Thoracic aorta (tissue), 2 donors: ENCODE results near the gene SDS. TPM values are rescaled to one million over a fixed set of nuclear protein-coding genes. Genes with fewer than 3 reads are reported as not detected.

Experiments
- ATAC-seq: fragments of 150-250 bp; one replicate; pipeline ENCODE4 v1.8.0; 2017; ENCODE audit warnings: low read depth; ENCODE audit not compliant: insufficient number of reproducible peaks, low FRiP score
- DNase-seq: peaks from one replicate; pipeline ENCODE4 v3.0.0-alpha.2; 2020; ENCODE audit warnings: low spot score
- H3K27ac ChIP-seq, 2 donors: fragments of 200-600 bp; sonication (generic); 1 replicate in 1 of 2; 2 replicates in 1 of 2; pipeline ENCODE4 v1.5.1; 2016; ENCODE audit warnings: mild to moderate bottlenecking in 2 of 2, moderate library complexity in 2 of 2
- H3K27me3 ChIP-seq: fragments of 200-600 bp; sonication (generic); replicated peaks from 2 replicates; pipeline ENCODE4 v1.6.0; 2016; ENCODE audit warnings: mild to moderate bottlenecking; ENCODE audit not compliant: insufficient read depth
- H3K36me3 ChIP-seq: fragments of 200-600 bp; sonication (generic); one replicate; pipeline ENCODE4 v1.5.1; 2016
- H3K4me1 ChIP-seq, 2 donors: fragments of 200-600 bp; sonication (generic); 1 replicate in 1 of 2; 2 replicates in 1 of 2; pipeline versions ENCODE4 v1.5.1 to v1.6.0; 2016; ENCODE audit warnings: low read depth in 2 of 2, mild to moderate bottlenecking in 1 of 2; ENCODE audit not compliant: control insufficient read depth in 1 of 2
- H3K4me3 ChIP-seq: fragments of 200-600 bp; sonication (generic); 2 replicates; pipeline ENCODE4 v1.5.1; 2016; ENCODE audit warnings: mild to moderate bottlenecking
- H3K9me3 ChIP-seq: fragments of 200-600 bp; sonication (generic); 2 replicates; pipeline ENCODE4 v1.5.1; 2016
- total RNA-seq, 2 donors: library from RNA; depleted of rRNA; stranded (reverse); fragments of >200 nt; gene quantifications; one replicate each; pipeline versions ENCODE4 v1.1.0 to v1.2.3, GENCODE V29; 2016
- TF ChIP-seq, protein P1 (sequence below): fragments of 200-600 bp; sonication (generic); IDR thresholded peaks from one replicate; pipeline ENCODE4 v1.5.1; 2019; ENCODE audit warnings: antibody characterized with exemption

SDS gene
- total RNA-seq, 2 donors from 2014 or later: 5.9 TPM; not detected in 1

GRCh38 chr12:113374823-113375428, 28.8 kb downstream of the SDS start:
- Histone ChIP-seq H3K27ac (no peak overlapping the region), H3K36me3 (peaks cover 47% of the 10 kb centered on the region), H3K4me1 (no peaks in the 10 kb centered on the region), H3K9me3 (no peaks in the 10 kb centered on the region), H3K27me3 (no peaks in the 10 kb centered on the region), H3K4me3 (no peak overlapping the region)
- ATAC-seq (no peak), DNase-seq (no peak)
- TF ChIP-seq, protein P1, sequence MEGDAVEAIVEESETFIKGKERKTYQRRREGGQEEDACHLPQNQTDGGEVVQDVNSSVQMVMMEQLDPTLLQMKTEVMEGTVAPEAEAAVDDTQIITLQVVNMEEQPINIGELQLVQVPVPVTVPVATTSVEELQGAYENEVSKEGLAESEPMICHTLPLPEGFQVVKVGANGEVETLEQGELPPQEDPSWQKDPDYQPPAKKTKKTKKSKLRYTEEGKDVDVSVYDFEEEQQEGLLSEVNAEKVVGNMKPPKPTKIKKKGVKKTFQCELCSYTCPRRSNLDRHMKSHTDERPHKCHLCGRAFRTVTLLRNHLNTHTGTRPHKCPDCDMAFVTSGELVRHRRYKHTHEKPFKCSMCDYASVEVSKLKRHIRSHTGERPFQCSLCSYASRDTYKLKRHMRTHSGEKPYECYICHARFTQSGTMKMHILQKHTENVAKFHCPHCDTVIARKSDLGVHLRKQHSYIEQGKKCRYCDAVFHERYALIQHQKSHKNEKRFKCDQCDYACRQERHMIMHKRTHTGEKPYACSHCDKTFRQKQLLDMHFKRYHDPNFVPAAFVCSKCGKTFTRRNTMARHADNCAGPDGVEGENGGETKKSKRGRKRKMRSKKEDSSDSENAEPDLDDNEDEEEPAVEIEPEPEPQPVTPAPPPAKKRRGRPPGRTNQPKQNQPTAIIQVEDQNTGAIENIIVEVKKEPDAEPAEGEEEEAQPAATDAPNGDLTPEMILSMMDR: no peak

GRCh38 chr12:113373969-113374368, 29.7 kb downstream of the SDS start:
- H3K4me1 ChIP-seq: no peaks in the 10 kb centered on the region
- ATAC-seq (no peak), DNase-seq (no peak)
- no peak overlapping the region for H3K4me3 ChIP-seq
- H3K27ac ChIP-seq: no peak overlapping the region
- peaks cover 47% of the 10 kb centered on the region for H3K36me3 ChIP-seq
- TF ChIP-seq, protein P1: no peak
- no peaks in the 10 kb centered on the region for H3K27me3 ChIP-seq
- no peaks in the 10 kb centered on the region for H3K9me3 ChIP-seq

DNA sequence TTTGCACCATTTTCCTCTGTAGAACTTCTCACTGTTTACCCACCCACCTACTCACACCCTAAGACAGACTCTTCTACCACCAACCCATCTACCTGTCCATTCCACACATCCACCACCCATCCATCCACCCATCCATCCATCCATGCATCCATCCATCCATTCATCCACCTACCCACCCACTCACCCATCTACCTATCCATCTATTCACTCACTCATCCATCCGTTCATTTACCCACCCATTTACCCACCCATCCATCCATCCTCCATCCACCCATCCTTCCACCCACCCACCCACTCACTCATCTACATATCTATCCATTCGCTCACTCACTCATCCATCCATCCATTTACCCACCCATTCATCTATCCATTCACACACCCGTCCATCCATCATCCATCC, 30.2 kb downstream of the SDS start:
- TF ChIP-seq, protein P1: no peak
- DNase-seq (no peak), ATAC-seq (no peak)
- Histone ChIP-seq H3K4me1 (no peaks in the 10 kb centered on the region), H3K27ac (no peak overlapping the region), H3K27me3 (no peaks in the 10 kb centered on the region), H3K9me3 (no peaks in the 10 kb centered on the region), H3K36me3 (peaks cover 42% of the 10 kb centered on the region), H3K4me3 (no peak overlapping the region)

GRCh38 chr12:113372371-113372770, 31.3 kb downstream of the SDS start:
- Histone ChIP-seq H3K27me3 (no peaks in the 10 kb centered on the region), H3K36me3 (peaks cover 44% of the 10 kb centered on the region), H3K4me3 (no peak overlapping the region)

DNA sequence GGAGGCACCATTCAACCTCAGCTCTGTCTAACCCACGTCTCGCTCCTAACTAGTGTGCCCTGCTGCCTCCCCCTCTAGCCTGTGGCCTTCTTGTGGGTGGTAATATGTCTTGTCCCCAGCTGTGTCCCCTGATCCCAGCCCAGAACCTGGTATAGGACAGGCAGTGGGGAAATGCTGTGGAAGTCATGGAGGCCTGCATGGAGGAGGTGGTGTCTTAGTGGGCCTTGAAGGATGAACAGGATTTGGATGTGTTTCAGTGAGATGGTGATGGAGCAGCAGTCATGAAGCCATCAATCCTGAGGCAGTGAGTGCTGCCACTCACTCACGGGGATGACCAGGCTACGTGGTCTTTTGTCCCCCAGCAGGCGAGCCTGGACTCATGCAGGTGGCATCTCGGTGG, 31.9 kb downstream of the SDS start:
- peaks cover 0 to 6% of the 10 kb centered on the region in 2 donors for H3K4me1 ChIP-seq
- TF ChIP-seq, protein P1: no peak
- H3K9me3 ChIP-seq: no peaks in the 10 kb centered on the region
- no peak for DNase-seq
- no peak overlapping the region for H3K4me3 ChIP-seq
- H3K27ac ChIP-seq: no peak overlapping the region
- peaks cover 41% of the 10 kb centered on the region for H3K36me3 ChIP-seq
- H3K27me3 ChIP-seq: no peaks in the 10 kb centered on the region
- ATAC-seq: no peak

More at GRCh38 chr12:113372371-113372770, 31.3 kb downstream of the SDS start:
- H3K27ac ChIP-seq: no peak overlapping the region
- no peaks in the 10 kb centered on the region for H3K9me3 ChIP-seq
- TF ChIP-seq, protein P1: no peak
- ATAC-seq (no peak), DNase-seq (no peak)
- peaks cover 0 to under 1% of the 10 kb centered on the region in 2 donors for H3K4me1 ChIP-seq
